Transverse colon (tissue), 3 donors: Measurements from ENCODE around the gene DBX1.

ENCODE experiments used
- CTCF ChIP-seq, 5 experiments: fragments of 200-600 bp in 3 of 5; fragments of 450-650 bp in 2 of 5; sonication (generic) in 3 of 5; IDR thresholded peaks; 1 replicate in 2 of 5; 2 replicates in 3 of 5; pipeline ENCODE4 v1.5.1; 2016 to 2017; ENCODE audit warnings: antibody characterized with exemption in 5 of 5, inconsistent platforms in 3 of 5, mild to moderate bottlenecking in 2 of 5, moderate library complexity in 1 of 5
- EP300 ChIP-seq: sonication (generic); formaldehyde crosslinking; IDR thresholded peaks from one replicate; pipeline ENCODE4 v1.6.1; 2017; ENCODE audit warnings: antibody characterized with exemption, low read depth
- POLR2A ChIP-seq: fragments of 450-650 bp; IDR thresholded peaks from one replicate; pipeline ENCODE4 v1.6.1; 2016; ENCODE audit warnings: antibody characterized with exemption, mild to moderate bottlenecking, moderate library complexity

- TF ChIP-seq CTCF (IDR thresholded peaks at IDR 0.05) (no peak), POLR2A (no peak), EP300 (no peak)
These were observed 48.4 kb upstream of the DBX1 start for GRCh38 chr11:20208622-20209111.
